T-helper 1 cell (primary cell): ENCODE measurements around the gene SOX6.

Experiments used
- DNase-seq, 5 donors: peaks; one replicate each; pipeline ENCODE4 v3.0.0-alpha.2; 2012 to 2020

SOX6 gene

GRCh38 chr11:16364254-16364653 is 7.9 kb upstream of the SOX6 start:
- no peak for DNase-seq

GRCh38 chr11:16363706-16364105 is 7.4 kb upstream of the SOX6 start:
- DNase-seq: no peak

GRCh38 chr11:16361108-16361865 is 4.9 kb upstream of the SOX6 start:
- DNase-seq: no peak

GRCh38 chr11:16359369-16359768 is 3.0 kb upstream of the SOX6 start:
- DNase-seq: no peak

GRCh38 chr11:16358726-16359125 is 2.4 kb upstream of the SOX6 start:
- no peak for DNase-seq

GRCh38 chr11:16357775-16358174 is 1.4 kb upstream of the SOX6 start:
- no peak for DNase-seq

- no peak for DNase-seq
Observed at GRCh38 chr11:16356761-16357393, 531 bp upstream of the SOX6 start.

- no peak for DNase-seq
Observed at GRCh38 chr11:16352707-16353106, 3.6 kb downstream of the SOX6 start.

- no peak for DNase-seq
Observed at GRCh38 chr11:16350125-16350524, 6.2 kb downstream of the SOX6 start.

GRCh38 chr11:16347928-16348685 is 8.2 kb downstream of the SOX6 start:
- no peak for DNase-seq

- no peak for DNase-seq
Observed at GRCh38 chr11:16346975-16347374, 9.4 kb downstream of the SOX6 start.

- no peak for DNase-seq
Observed at GRCh38 chr11:16341853-16342252, 14.5 kb downstream of the SOX6 start.

- DNase-seq: no peak
Observed at GRCh38 chr11:16338393-16338792, 18.0 kb downstream of the SOX6 start.

GRCh38 chr11:16337421-16338213 is 18.7 kb downstream of the SOX6 start:
- no peak for DNase-seq

GRCh38 chr11:16336721-16337120 is 19.6 kb downstream of the SOX6 start:
- no peak for DNase-seq

GRCh38 chr11:16336204-16336603 is 20.1 kb downstream of the SOX6 start:
- no peak for DNase-seq

GRCh38 chr11:16335236-16335962 is 20.9 kb downstream of the SOX6 start:
- no peak for DNase-seq

- no peak for DNase-seq
Observed at GRCh38 chr11:16326679-16327297, 29.6 kb downstream of the SOX6 start.

GRCh38 chr11:16322190-16322589 is 34.2 kb downstream of the SOX6 start:
- DNase-seq: no peak

- DNase-seq: no peak
Observed at GRCh38 chr11:16321148-16321547, 35.2 kb downstream of the SOX6 start.

GRCh38 chr11:16318320-16318719 is 38.0 kb downstream of the SOX6 start:
- DNase-seq: no peak

GRCh38 chr11:16317712-16318111 is 38.6 kb downstream of the SOX6 start:
- DNase-seq: no peak
